CD4-positive, alpha-beta T cell (primary cell): ENCODE results near the gene MCTP2. TPM values are rescaled to one million over a fixed set of nuclear protein-coding genes. Genes with fewer than 3 reads are reported as not detected.

Experiments used
- ATAC-seq: fragments of 200-7000 bp; cut with Tn5 transposase; one replicate; pipeline ENCODE4 v1.10.0; 2022; ENCODE audit warnings: mild to moderate bottlenecking; ENCODE audit not compliant: poor library complexity
- CTCF ChIA-PET: fragments of 350-600 bp; sonication (Branson Sonifier 250); formaldehyde crosslinking; loops from one replicate; lab custom pipeline; 2021; ENCODE audit warnings: antibody characterized with exemption, inconsistent platforms; lab: Charles Lee
- POLR2A ChIA-PET: fragments of 350-600 bp; sonication (Branson Sonifier 250); formaldehyde crosslinking; loops from one replicate; lab custom pipeline; 2021; ENCODE audit warnings: antibody characterized with exemption, inconsistent platforms; lab: Charles Lee
- DNase-seq, 14 experiments: peaks; one replicate each; pipeline ENCODE4 v3.0.0-alpha.2; 2013 to 2020; ENCODE audit warnings: mixed read lengths in 2 of 14
- H3K27ac ChIP-seq, 2 donors: one replicate each; pipeline versions ENCODE4 v1.5.1 to v1.7.0; 2013; ENCODE audit warnings: low read length in 2 of 2, low read depth in 1 of 2, mild to moderate bottlenecking in 1 of 2
- H3K27me3 ChIP-seq, 2 experiments: 1 replicate in 1 of 2; 2 replicates in 1 of 2; pipeline versions ENCODE4 v1.6.1 to v1.7.0; 2013; ENCODE audit warnings: low read length in 2 of 2, control low read depth in 1 of 2, mild to moderate bottlenecking in 1 of 2, moderate library complexity in 1 of 2; ENCODE audit not compliant: insufficient read depth in 2 of 2, control insufficient read depth in 1 of 2
- H3K36me3 ChIP-seq: one replicate; pipeline ENCODE4 v1.6.1; 2013; ENCODE audit warnings: low read length, control low read depth; ENCODE audit not compliant: insufficient read depth
- H3K4me1 ChIP-seq: one replicate; pipeline ENCODE4 v1.6.1; 2013; ENCODE audit warnings: low read length, control low read depth; ENCODE audit not compliant: insufficient read depth
- H3K4me3 ChIP-seq: one replicate; pipeline ENCODE4 v1.5.1; 2013; ENCODE audit warnings: mild to moderate bottlenecking, low read length, moderate library complexity
- H3K9me3 ChIP-seq, 2 experiments: 1 replicate in 1 of 2; 2 replicates in 1 of 2; pipeline versions ENCODE4 v1.6.1 to v1.7.0; 2013; ENCODE audit warnings: low read length in 2 of 2, mild to moderate bottlenecking in 2 of 2, control low read depth in 1 of 2, moderate library complexity in 1 of 2; ENCODE audit not compliant: control insufficient read depth in 1 of 2, insufficient read depth in 1 of 2
- H3K27ac Mint-ChIP-seq: one replicate; pipeline ENCODE4 v1.8.0; 2020; ENCODE audit warnings: mixed read lengths
- H3K27me3 Mint-ChIP-seq: one replicate; pipeline ENCODE4 v1.8.0; 2021; ENCODE audit warnings: mixed read lengths
- H3K36me3 Mint-ChIP-seq: one replicate; pipeline ENCODE4 v1.8.0; 2021; ENCODE audit warnings: low read depth, mixed read lengths
- H3K4me1 Mint-ChIP-seq: one replicate; pipeline ENCODE4 v1.8.0; 2021; ENCODE audit warnings: low read depth, mixed read lengths
- H3K4me3 Mint-ChIP-seq: one replicate; pipeline ENCODE4 v1.8.0; 2020; ENCODE audit warnings: mild to moderate bottlenecking, mixed read lengths
- H3K9me3 Mint-ChIP-seq: one replicate; pipeline ENCODE4 v1.8.0; 2020; ENCODE audit warnings: mixed read lengths
- CTCF ChIP-seq: fragments of 200-600 bp; IDR thresholded peaks from one replicate; pipeline ENCODE4 v1.8.0; 2022; ENCODE audit warnings: antibody characterized with exemption, mild to moderate bottlenecking
- intact Hi-C, 2 experiments: fragments of 100-400 bp; cut with DNase I in 1 of 2; cut with micrococcal nuclease in 1 of 2; formaldehyde crosslinking; loops; one replicate each; pipeline versions ENCODE4 v1.15.1 to v1.9.0; 2023 to 2025; cut with DNase I, micrococcal nuclease
- total RNA-seq, 174 experiments: library from RNA in 2 of 174; stranded (reverse) in 2 of 174; gene quantifications; one replicate each; pipeline ENCODE4 v1.2.3 and lab custom pipeline; 2021 to 2026

MCTP2 gene
- total RNA-seq, 2 experiments from 2014 or later = 8.0 to 10.8 TPM

GRCh38 chr15:94327356-94327936 lies 96.1 kb downstream of the MCTP2 start:
- Mint-ChIP-seq H3K4me3 (no peak overlapping the region), H3K4me1 (peaks cover 6% of the 10 kb centered on the region), H3K9me3 (no peaks in the 10 kb centered on the region), H3K27ac (no peak overlapping the region), H3K27me3 (no peaks in the 10 kb centered on the region), H3K36me3 (no peaks in the 10 kb centered on the region)
- ChIA-PET CTCF (no interaction called here), POLR2A (interaction anchor here (1.2 kb wide), 1 partner anchor 165 kb away, joined by 3 read pairs; no protein-coding TSS in a partner anchor)
- no peak overlapping the region for H3K27ac ChIP-seq
- ATAC-seq (no peak), DNase-seq (peak in 2 of 14 experiments; percentile 14 to 29)
- no peak for TF ChIP-seq CTCF
- H3K4me1 ChIP-seq = peaks cover 3% of the 10 kb centered on the region
- H3K4me3 ChIP-seq = no peak overlapping the region
- no peaks in the 10 kb centered on the region for H3K9me3 ChIP-seq
- H3K36me3 ChIP-seq = no peaks in the 10 kb centered on the region
- no peaks in the 10 kb centered on the region for H3K27me3 ChIP-seq
- intact Hi-C loops = loop anchor here (10.0 kb wide), 2 partner anchors 93 to 333 kb away; partner anchors contain the start of gene MCTP2 (in 1 of the 2)

GRCh38 chr15:94331731-94332130 lies 100.4 kb downstream of the MCTP2 start:
- Mint-ChIP-seq H3K4me1 (no peaks in the 10 kb centered on the region), H3K36me3 (peaks cover 4% of the 10 kb centered on the region), H3K4me3 (no peak overlapping the region), H3K9me3 (no peaks in the 10 kb centered on the region), H3K27me3 (no peaks in the 10 kb centered on the region), H3K27ac (no peak overlapping the region)
- Histone ChIP-seq H3K27ac (no peak overlapping the region), H3K9me3 (no peaks in the 10 kb centered on the region), H3K27me3 (no peaks in the 10 kb centered on the region), H3K36me3 (no peaks in the 10 kb centered on the region), H3K4me1 (no peaks in the 10 kb centered on the region), H3K4me3 (no peak overlapping the region)
- ATAC-seq (no peak), DNase-seq (no peak)
- intact Hi-C loops = no loop called here
- CTCF ChIA-PET = interaction anchor here (0.8 kb wide), 1 partner anchor 8 kb away, joined by 5 read pairs; no protein-coding TSS in a partner anchor
- POLR2A ChIA-PET = no interaction called here
- TF ChIP-seq CTCF = no peak

- POLR2A ChIA-PET = interaction anchor here (1.4 kb wide), 1 partner anchor 11 kb away, joined by 3 read pairs; no protein-coding TSS in a partner anchor
- CTCF ChIA-PET = interaction anchor here (1.0 to 1.8 kb wide), 3 partner anchors 10 to 11 kb away, joined by 3 to 8 read pairs (median 3); no protein-coding TSS in a partner anchor
Measured at GRCh38 chr15:94335616-94336015, 104.3 kb downstream of the MCTP2 start.

More at GRCh38 chr15:94335616-94336015, 104.3 kb downstream of the MCTP2 start:
- H3K4me3 Mint-ChIP-seq = no peak overlapping the region
- no peaks in the 10 kb centered on the region for H3K36me3 ChIP-seq
- H3K4me1 ChIP-seq = no peaks in the 10 kb centered on the region
- ATAC-seq = no peak
- no peak overlapping the region for H3K4me3 ChIP-seq
- no peak overlapping the region for H3K27ac ChIP-seq
- intact Hi-C loops = no loop called here
- H3K27me3 Mint-ChIP-seq = no peaks in the 10 kb centered on the region
- no peaks in the 10 kb centered on the region for H3K27me3 ChIP-seq
- DNase-seq = no peak
- no peaks in the 10 kb centered on the region for H3K9me3 ChIP-seq
- peaks cover 15% of the 10 kb centered on the region for H3K36me3 Mint-ChIP-seq
- no peaks in the 10 kb centered on the region for H3K9me3 Mint-ChIP-seq
- no peaks in the 10 kb centered on the region for H3K4me1 Mint-ChIP-seq
- no peak for TF ChIP-seq CTCF
- no peak overlapping the region for H3K27ac Mint-ChIP-seq
